ENCODE results near the gene HIPK2. TPM values are rescaled to one million over a fixed set of nuclear protein-coding genes. Genes with fewer than 3 reads are reported as not detected.

Gene HIPK2
- total and polyA plus RNA-seq, 2 donors (not counting 3 experiments of a cell fraction or from before 2014, with no cell fraction given): 9.0 to 43.8 TPM

DNA sequence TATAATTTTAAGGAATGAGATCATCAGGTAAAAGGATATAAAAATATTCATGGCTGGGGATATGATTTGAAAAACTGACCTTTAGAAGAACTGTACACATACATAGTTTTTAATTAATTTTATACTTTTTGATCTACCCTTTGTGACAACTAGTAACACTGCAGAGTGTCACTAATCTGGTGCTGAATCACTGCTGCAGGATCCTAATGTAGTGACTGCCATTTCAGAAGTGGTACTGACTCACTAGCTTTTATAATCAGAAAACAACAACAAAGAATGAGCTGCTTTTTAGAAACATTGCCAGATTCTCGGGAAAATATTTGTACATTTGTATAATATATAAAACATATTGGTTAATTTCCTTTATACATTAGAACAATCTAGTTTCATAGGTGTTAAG lies 110.4 kb downstream of the HIPK2 start:
- peaks cover 2% of the 10 kb centered on the region for H3K4me1 ChIP-seq (ENCODE audit: control insufficient read depth, extremely low read depth, insufficient read depth, low read length)
- CTCF ChIA-PET: no interaction called here
- no TSS peak for BruUV-seq (replicated peaks)
- H3K9ac ChIP-seq (replicated peaks; ENCODE audit: extremely low read depth, insufficient read depth, low read length): no peak overlapping the region
- H3K9me3 ChIP-seq (replicated peaks; ENCODE audit: control insufficient read depth, insufficient read depth, low read length): no peaks in the 10 kb centered on the region
- POLR2A ChIA-PET: no interaction called here
- no peaks in the 10 kb centered on the region for H3K36me3 ChIP-seq (ENCODE audit: control insufficient read depth in 2 of 2, extremely low read depth in 1 of 2, insufficient read depth in 2 of 2, low read length in 2 of 2)
- H3K9me1 ChIP-seq (replicated peaks; ENCODE audit: control insufficient read depth, extremely low read depth, insufficient read depth, low read length): peaks cover 2% of the 10 kb centered on the region
- peaks cover 27% of the 10 kb centered on the region for H3K79me2 ChIP-seq (ENCODE audit: control insufficient read depth, insufficient read depth, low read length)
- no peak overlapping the region for H3K4me2 ChIP-seq (ENCODE audit: insufficient read depth, low read length)
- no peak overlapping the region for H3K27ac ChIP-seq (ENCODE audit: insufficient read depth, low read depth, low read length)
- H4K20me1 ChIP-seq (replicated peaks; ENCODE audit: control insufficient read depth, extremely low read depth, insufficient read depth, low read length): no peaks in the 10 kb centered on the region
- H3K4me3 ChIP-seq (replicated peaks in 1 of 3; ENCODE audit: insufficient read depth in 1 of 3, low read depth in 1 of 3, low read length in 3 of 3): no peak overlapping the region
- H2AFZ ChIP-seq (ENCODE audit: low read depth, low read length): no peak overlapping the region
- dilution Hi-C loops (cut with MboI; ENCODE audit: extremely low pct_ligation_motif_present, low sequenced_read_pairs) (no loop called here), intact Hi-C loops (cut with micrococcal nuclease) (no loop called here)
- no peak for TF ChIP-seq EZH2 (IDR thresholded peaks at IDR 0.05; ENCODE audit: borderline replicate concordance, low read depth, low read length, severe bottlenecking)
- no peak for TF ChIP-seq MYC (IDR thresholded peaks at IDR 0.05; ENCODE audit: low read depth, low read length)
- TF ChIP-seq, protein P1, sequence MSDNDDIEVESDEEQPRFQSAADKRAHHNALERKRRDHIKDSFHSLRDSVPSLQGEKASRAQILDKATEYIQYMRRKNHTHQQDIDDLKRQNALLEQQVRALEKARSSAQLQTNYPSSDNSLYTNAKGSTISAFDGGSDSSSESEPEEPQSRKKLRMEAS (IDR thresholded peaks at IDR 0.05; ENCODE audit: insufficient read depth, insufficient read length): no peak
- TF ChIP-seq, protein P2, sequence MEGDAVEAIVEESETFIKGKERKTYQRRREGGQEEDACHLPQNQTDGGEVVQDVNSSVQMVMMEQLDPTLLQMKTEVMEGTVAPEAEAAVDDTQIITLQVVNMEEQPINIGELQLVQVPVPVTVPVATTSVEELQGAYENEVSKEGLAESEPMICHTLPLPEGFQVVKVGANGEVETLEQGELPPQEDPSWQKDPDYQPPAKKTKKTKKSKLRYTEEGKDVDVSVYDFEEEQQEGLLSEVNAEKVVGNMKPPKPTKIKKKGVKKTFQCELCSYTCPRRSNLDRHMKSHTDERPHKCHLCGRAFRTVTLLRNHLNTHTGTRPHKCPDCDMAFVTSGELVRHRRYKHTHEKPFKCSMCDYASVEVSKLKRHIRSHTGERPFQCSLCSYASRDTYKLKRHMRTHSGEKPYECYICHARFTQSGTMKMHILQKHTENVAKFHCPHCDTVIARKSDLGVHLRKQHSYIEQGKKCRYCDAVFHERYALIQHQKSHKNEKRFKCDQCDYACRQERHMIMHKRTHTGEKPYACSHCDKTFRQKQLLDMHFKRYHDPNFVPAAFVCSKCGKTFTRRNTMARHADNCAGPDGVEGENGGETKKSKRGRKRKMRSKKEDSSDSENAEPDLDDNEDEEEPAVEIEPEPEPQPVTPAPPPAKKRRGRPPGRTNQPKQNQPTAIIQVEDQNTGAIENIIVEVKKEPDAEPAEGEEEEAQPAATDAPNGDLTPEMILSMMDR (IDR thresholded peaks at IDR 0.05; ENCODE audit: extremely low read depth in 1 of 2, insufficient read depth in 1 of 2, low read depth in 1 of 2, low read length in 2 of 2): no peak
- no peak for TF ChIP-seq JUN (IDR thresholded peaks at IDR 0.05; ENCODE audit: borderline replicate concordance, insufficient read depth, insufficient read length, low read depth)
- no peak for TF ChIP-seq GATA2 (IDR thresholded peaks at IDR 0.05; ENCODE audit: insufficient read depth, insufficient read length, low read depth, low read length)
- TF ChIP-seq POLR2A (IDR thresholded peaks at IDR 0.05; ENCODE audit: low read depth, low read length): no peak
- TF ChIP-seq POLR2AphosphoS5 (IDR thresholded peaks at IDR 0.05; ENCODE audit: insufficient read depth, low read depth, low read length): no peak
- no peak for TF ChIP-seq FOS (IDR thresholded peaks at IDR 0.05; ENCODE audit: borderline replicate concordance, insufficient read depth, low read length)
- no peaks in the 10 kb centered on the region for H3K27me3 ChIP-seq (ENCODE audit: control insufficient read depth in 2 of 2, insufficient read depth in 2 of 2, low read length in 2 of 2)
- DNase-seq (ENCODE audit: low read depth, low spot score) (no peak), FAIRE-seq (no peak)

Measured in endothelial cell of umbilical vein (primary cell).